Ishikawa (cell line): ENCODE data around the gene CCDC39.

Source experiments
- CEBPB ChIP-seq: IDR thresholded peaks from 2 replicates; pipeline ENCODE4 v1.6.1; 2012
- CREB1 ChIP-seq: IDR thresholded peaks from 2 replicates; pipeline ENCODE4 v1.6.1; 2012; ENCODE audit warnings: low read depth
- EGR1 ChIP-seq: IDR thresholded peaks from 2 replicates; pipeline ENCODE4 v1.6.1; 2012
- EP300 ChIP-seq: IDR thresholded peaks from 2 replicates; pipeline ENCODE4 v1.6.1; 2012; ENCODE audit warnings: borderline replicate concordance
- FOXM1 ChIP-seq: IDR thresholded peaks from 2 replicates; pipeline ENCODE4 v1.6.1; 2012; ENCODE audit warnings: low read depth, borderline replicate concordance
- MAX ChIP-seq: IDR thresholded peaks from 2 replicates; pipeline ENCODE4 v1.6.1; 2012
- NFIC ChIP-seq: IDR thresholded peaks from 2 replicates; pipeline ENCODE4 v1.6.1; 2012
- RAD21 ChIP-seq: IDR thresholded peaks from 2 replicates; pipeline ENCODE4 v1.6.1; 2012; ENCODE audit warnings: low read depth
- REST ChIP-seq: IDR thresholded peaks from 2 replicates; pipeline ENCODE4 v1.6.1; 2012; ENCODE audit warnings: low read depth, mild to moderate bottlenecking
- TAF1 ChIP-seq: IDR thresholded peaks from 2 replicates; pipeline ENCODE4 v1.6.1; 2012; ENCODE audit warnings: low read depth, mild to moderate bottlenecking
- TEAD4 ChIP-seq: IDR thresholded peaks from 2 replicates; pipeline ENCODE4 v1.6.1; 2012
- USF1 ChIP-seq: IDR thresholded peaks from 2 replicates; pipeline ENCODE4 v1.6.1; 2012
- YY1 ChIP-seq: IDR thresholded peaks from 2 replicates; pipeline ENCODE4 v1.6.1; 2012; ENCODE audit warnings: low read depth
- ZBTB7A ChIP-seq: IDR thresholded peaks from 2 replicates; pipeline ENCODE4 v1.6.1; 2012; ENCODE audit warnings: low read depth

GRCh38 chr3:180600473-180600872 lies 78.8 kb downstream of the CCDC39 start:
- TF ChIP-seq RAD21 = no peak
- no peak for TF ChIP-seq ZBTB7A
- no peak for TF ChIP-seq EP300
- TF ChIP-seq TAF1 = no peak
- TF ChIP-seq REST = no peak
- no peak for TF ChIP-seq CREB1
- no peak for TF ChIP-seq CEBPB
- TF ChIP-seq MAX = no peak
- TF ChIP-seq YY1 = no peak
- TF ChIP-seq EGR1 = no peak
- no peak for TF ChIP-seq NFIC
- TF ChIP-seq USF1 = no peak
- TF ChIP-seq TEAD4 = no peak
- TF ChIP-seq FOXM1 = no peak
